Measurements from ENCODE around the gene SRRM2. TPM values are rescaled to one million over a fixed set of nuclear protein-coding genes. Genes with fewer than 3 reads are reported as not detected.
A peak's percentile ranks its signal among the peaks of the same experiment; 100 is the strongest.

The SRRM2 gene
- total RNA-seq, 1 donor from 2014 or later, result 251 TPM

DNA sequence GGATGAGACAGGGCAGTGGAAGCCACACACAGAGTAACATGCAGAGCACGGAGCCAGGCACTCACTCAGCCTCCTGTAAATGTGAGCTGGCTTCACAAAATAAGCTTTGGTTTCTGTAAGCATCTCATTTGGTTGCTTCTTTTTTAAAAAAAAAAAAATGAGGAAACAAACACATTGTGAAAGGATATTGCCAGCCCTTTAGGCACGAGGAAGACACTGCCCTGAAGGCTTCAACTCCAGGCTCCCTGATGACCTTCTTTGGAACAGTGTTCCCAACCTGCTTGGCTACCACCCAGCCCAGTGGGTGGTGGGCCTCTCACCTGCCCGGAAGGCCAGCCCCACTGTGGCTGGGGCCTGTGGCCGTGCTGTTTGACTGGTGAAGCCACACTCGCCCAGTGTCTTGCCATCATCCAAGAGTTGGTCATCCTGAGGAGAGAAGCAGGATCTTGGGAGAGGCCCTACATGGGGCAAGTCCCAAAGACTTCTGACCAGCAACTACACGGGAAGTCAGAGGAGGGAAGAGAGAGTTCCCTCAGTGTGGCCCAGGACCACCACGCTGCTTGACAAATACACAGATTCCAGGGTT, 22.8 kb downstream of the SRRM2 start:
- DNase-seq, result no peak
- Histone ChIP-seq H3K27ac (replicated peaks) (no peak overlapping the region), H3K4me3 (peak overlapping the region; percentile 100), H3K4me1 (peaks cover 64% of the 10 kb centered on the region), H3K36me3 (peaks cover 50% of the 10 kb centered on the region), H3K27me3 (ENCODE audit: low read depth) (no peaks in the 10 kb centered on the region), H3K9me3 (replicated peaks) (no peaks in the 10 kb centered on the region)
- intact Hi-C loops (cut with micrococcal nuclease), result no loop called here
- TF ChIP-seq CTCF (IDR thresholded peaks at IDR 0.05; ENCODE audit: borderline replicate concordance), result no peak

DNA sequence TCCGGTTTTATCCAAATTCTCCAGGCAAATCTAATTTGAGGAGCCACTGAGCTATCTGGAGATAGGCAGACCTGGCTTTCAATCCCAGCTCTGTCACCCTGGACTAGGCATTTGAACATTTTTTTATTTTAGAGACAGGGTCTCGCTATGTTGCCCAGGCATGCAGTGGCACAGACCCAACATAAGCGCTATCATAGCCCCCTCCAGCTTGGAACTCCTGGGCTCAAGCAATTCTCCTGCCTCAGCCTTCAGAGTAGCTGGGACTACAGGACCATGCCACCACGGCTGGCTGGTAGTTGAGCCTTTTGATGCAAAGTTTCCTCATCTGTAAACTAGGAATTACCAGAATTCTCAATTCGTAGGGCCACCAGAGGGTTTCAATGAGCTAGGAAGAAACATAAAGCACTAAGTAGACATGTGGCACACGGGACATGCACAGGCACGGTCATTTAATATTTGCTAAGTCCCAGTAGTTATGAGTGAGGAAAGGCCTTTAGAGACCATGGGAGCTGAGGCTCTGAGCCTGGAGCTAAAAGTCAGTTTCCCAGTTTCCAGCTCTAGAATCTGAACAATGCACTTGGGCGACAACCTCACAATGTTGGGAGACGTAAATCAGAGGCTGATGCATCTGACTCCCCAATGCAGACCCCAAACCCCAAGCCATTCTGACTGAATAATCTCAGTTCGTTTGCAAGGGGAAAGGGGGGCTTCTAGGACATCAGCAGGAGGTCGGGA, 23.5 kb downstream of the SRRM2 start:
- H3K4me3 ChIP-seq, result peak overlapping the region; percentile 100
- peaks cover 43% of the 10 kb centered on the region for H3K36me3 ChIP-seq
- TF ChIP-seq CTCF (IDR thresholded peaks at IDR 0.05; ENCODE audit: borderline replicate concordance), result no peak
- peak overlapping the region; percentile 100 for H3K27ac ChIP-seq (replicated peaks)
- H3K4me1 ChIP-seq, result peaks cover 57% of the 10 kb centered on the region
- DNase-seq, result no peak
- intact Hi-C loops (cut with micrococcal nuclease), result no loop called here
- no peaks in the 10 kb centered on the region for H3K27me3 ChIP-seq (ENCODE audit: low read depth)
- no peaks in the 10 kb centered on the region for H3K9me3 ChIP-seq (replicated peaks)

GRCh38 chr16:2776500-2777139, 24.2 kb downstream of the SRRM2 start:
- no peak for TF ChIP-seq CTCF (IDR thresholded peaks at IDR 0.05; ENCODE audit: borderline replicate concordance)
- Histone ChIP-seq H3K36me3 (peaks cover 36% of the 10 kb centered on the region), H3K9me3 (replicated peaks) (no peaks in the 10 kb centered on the region), H3K4me1 (peaks cover 54% of the 10 kb centered on the region), H3K4me3 (peak overlapping the region; percentile 100), H3K27ac (replicated peaks) (peak overlapping the region; percentile 100), H3K27me3 (ENCODE audit: low read depth) (no peaks in the 10 kb centered on the region)
- DNase-seq, result no peak
- intact Hi-C loops (cut with micrococcal nuclease), result no loop called here

DNA sequence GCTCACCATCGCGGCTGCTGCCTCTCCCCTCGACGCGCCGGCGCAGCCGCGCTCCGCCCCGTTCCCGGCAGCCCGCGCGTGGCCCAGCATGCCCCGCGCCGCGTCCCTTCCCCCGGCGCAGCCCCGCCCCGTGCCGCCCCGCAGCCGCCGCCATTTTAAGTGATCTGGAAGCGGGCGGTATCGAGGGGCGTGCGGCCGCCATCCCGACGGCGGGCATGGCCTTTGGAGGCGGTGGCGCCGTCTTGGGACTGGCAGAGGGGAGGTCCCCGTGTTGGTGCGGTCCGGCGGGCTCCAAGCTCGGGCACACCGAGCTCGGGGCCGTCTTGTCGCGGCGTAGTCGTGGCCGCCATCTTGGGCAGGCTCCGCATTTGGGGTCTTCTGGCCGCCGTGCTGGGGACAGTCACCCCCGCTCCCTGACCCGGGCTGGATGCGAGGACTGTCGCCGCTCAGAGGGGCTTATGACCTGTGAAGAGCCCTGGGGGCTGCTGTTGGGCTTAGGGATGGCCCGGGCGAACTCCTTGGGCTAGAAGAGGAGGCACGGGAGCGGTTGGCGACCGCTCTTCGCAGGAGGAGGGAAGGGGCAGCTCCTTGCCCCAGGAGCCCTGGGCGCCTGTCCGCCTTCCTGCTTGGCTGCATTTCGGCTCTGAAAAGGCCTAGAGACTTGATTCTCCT, 24.9 kb downstream of the SRRM2 start, which contains the start of gene ELOB:
Gene ELOB, minus strand, starts transcription at position 50 of the 672 bp plus-strand sequence. Its CDS starts 41 bp downstream, at position 9.
- no peaks in the 10 kb centered on the region for H3K27me3 ChIP-seq (ENCODE audit: low read depth)
- H3K36me3 ChIP-seq, result peaks cover 28% of the 10 kb centered on the region
- no peak for TF ChIP-seq CTCF (IDR thresholded peaks at IDR 0.05; ENCODE audit: borderline replicate concordance)
- peak within 1 kb of the TSS; percentile 100 for H3K27ac ChIP-seq (replicated peaks)
- intact Hi-C loops (cut with micrococcal nuclease), result no loop called here
- H3K4me1 ChIP-seq, result peaks cover 52% of the 10 kb centered on the region
- peak within 1 kb of the TSS; percentile 100 for H3K4me3 ChIP-seq
- H3K9me3 ChIP-seq (replicated peaks), result no peaks in the 10 kb centered on the region
- DNase-seq, result peak; percentile 90

DNA sequence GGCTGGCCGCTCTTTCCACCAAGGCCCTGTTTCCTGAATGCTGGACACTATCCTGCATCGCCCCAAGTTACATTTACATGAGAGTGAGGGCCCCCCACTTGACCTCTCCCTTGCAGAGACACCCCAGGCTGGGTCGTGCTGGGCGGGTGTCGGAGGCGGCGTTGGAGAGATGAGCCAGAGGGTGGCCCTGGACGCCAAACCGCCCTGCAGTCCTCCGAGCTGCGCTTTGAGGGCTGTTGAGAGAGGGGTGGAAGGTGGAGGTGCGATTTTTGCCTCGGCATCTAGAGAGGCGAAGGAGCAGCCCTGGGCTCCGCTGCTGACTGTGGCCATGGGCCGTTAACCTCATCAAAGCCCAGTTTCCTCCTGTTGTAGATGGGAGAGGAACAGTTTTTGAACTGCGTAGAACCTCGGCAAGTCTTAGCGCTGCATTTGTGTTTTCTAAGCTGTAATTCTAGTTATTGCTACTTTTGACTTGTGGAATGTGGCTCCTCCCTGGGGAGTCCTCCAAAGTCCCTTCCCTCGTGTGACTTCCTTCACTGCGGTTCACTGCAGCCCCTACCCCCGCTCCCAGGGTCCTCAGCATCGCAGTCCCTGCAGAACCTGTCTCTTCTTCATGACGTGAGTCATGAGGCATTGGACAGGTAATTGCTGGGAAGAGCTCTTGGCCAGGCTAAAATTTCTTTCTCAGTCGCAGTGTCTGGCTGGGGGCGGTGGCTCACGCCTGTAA, 25.6 kb downstream of the SRRM2 start:
- Histone ChIP-seq H3K27me3 (ENCODE audit: low read depth) (peaks cover 4% of the 10 kb centered on the region), H3K4me3 (peak overlapping the region; percentile 100), H3K36me3 (peaks cover 21% of the 10 kb centered on the region), H3K9me3 (replicated peaks) (no peaks in the 10 kb centered on the region), H3K27ac (replicated peaks) (peak overlapping the region; percentile 100), H3K4me1 (peaks cover 52% of the 10 kb centered on the region)
- TF ChIP-seq CTCF (IDR thresholded peaks at IDR 0.05; ENCODE audit: borderline replicate concordance), result no peak
- intact Hi-C loops (cut with micrococcal nuclease), result no loop called here
- DNase-seq, result no peak
